ENCODE data around the gene KIN.

GRCh38 chr10:7811000-7811399 lies 23.2 kb upstream of the KIN start:
- TF ChIP-seq, protein P1, sequence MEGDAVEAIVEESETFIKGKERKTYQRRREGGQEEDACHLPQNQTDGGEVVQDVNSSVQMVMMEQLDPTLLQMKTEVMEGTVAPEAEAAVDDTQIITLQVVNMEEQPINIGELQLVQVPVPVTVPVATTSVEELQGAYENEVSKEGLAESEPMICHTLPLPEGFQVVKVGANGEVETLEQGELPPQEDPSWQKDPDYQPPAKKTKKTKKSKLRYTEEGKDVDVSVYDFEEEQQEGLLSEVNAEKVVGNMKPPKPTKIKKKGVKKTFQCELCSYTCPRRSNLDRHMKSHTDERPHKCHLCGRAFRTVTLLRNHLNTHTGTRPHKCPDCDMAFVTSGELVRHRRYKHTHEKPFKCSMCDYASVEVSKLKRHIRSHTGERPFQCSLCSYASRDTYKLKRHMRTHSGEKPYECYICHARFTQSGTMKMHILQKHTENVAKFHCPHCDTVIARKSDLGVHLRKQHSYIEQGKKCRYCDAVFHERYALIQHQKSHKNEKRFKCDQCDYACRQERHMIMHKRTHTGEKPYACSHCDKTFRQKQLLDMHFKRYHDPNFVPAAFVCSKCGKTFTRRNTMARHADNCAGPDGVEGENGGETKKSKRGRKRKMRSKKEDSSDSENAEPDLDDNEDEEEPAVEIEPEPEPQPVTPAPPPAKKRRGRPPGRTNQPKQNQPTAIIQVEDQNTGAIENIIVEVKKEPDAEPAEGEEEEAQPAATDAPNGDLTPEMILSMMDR (IDR thresholded peaks at IDR 0.05; ENCODE audit: low read depth, low read length, poor library complexity, severe bottlenecking), result no peak
- no peak for TF ChIP-seq EZH2phosphoT487 (IDR thresholded peaks at IDR 0.05; ENCODE audit: borderline replicate concordance, low read length)

Measured in DOHH2 (cell line).